Thymus (tissue), 14 donors: ENCODE measurements around the gene RTBDN. TPM values are rescaled to one million over a fixed set of nuclear protein-coding genes. Genes with fewer than 3 reads are reported as not detected.

ENCODE experiments used
- DNase-seq, 9 donors: peaks; one replicate each; pipeline ENCODE4 v3.0.0-alpha.2; 2013; ENCODE audit warnings: low spot score in 9 of 9, low read depth in 6 of 9, missing footprints in 1 of 9
- H3K27ac ChIP-seq, 2 donors: one replicate each; pipeline ENCODE4 v1.5.1; 2013; ENCODE audit warnings: control low read depth in 1 of 2, low read depth in 1 of 2, low read length in 1 of 2, mild to moderate bottlenecking in 1 of 2, moderate library complexity in 1 of 2
- H3K27me3 ChIP-seq, 2 donors: one replicate each; pipeline ENCODE4 v1.5.1; 2013; ENCODE audit warnings: low read length in 1 of 2; ENCODE audit not compliant: control insufficient read depth in 2 of 2, insufficient read depth in 1 of 2
- H3K36me3 ChIP-seq, 2 donors: one replicate each; pipeline ENCODE4 v1.5.1; 2013; ENCODE audit warnings: low read length in 1 of 2, mild to moderate bottlenecking in 1 of 2, moderate library complexity in 1 of 2; ENCODE audit not compliant: control insufficient read depth in 2 of 2, insufficient read depth in 2 of 2
- H3K4me1 ChIP-seq, 2 donors: one replicate each; pipeline ENCODE4 v1.5.1; 2013; ENCODE audit warnings: low read length in 2 of 2; ENCODE audit not compliant: control insufficient read depth in 2 of 2, insufficient read depth in 2 of 2
- H3K4me3 ChIP-seq, 2 donors: one replicate each; pipeline ENCODE4 v1.5.1; 2013; ENCODE audit warnings: low read length in 2 of 2, control low read depth in 1 of 2, mild to moderate bottlenecking in 1 of 2
- H3K9me3 ChIP-seq, 2 donors: one replicate each; pipeline ENCODE4 v1.5.1; 2013; ENCODE audit warnings: low read length in 1 of 2, mild to moderate bottlenecking in 1 of 2; ENCODE audit not compliant: control insufficient read depth in 2 of 2, insufficient read depth in 1 of 2
- WGBS: extraction: QIAGEN DNeasy Blood & Tissue Kit; methylation state at CpG from one replicate; pipeline ENCODE4 v1.1.7; 2013; 5-methylcytosine and 5-hydroxymethylcytosine counted together
- long read RNA-seq, 10 donors: transcript quantifications; one replicate each; lab custom pipeline, GENCODE V29; 2026
- polyA plus RNA-seq: library from polyadenylated mRNA; stranded (reverse); fragments of 200-250 nt; gene quantifications from one replicate; pipeline ENCODE4 v1.2.3, GENCODE V29; 2013
- total RNA-seq: library from RNA; stranded (reverse); fragments of 120-200 nt; gene quantifications from one replicate; pipeline ENCODE4 v1.2.4, GENCODE V29; 2013
- donor health status: healthy.

RTBDN gene
- total RNA-seq (1.7 TPM), polyA plus RNA-seq (1.6 TPM)
- long read RNA-seq, donor 1, partial matches to known transcripts = 0 of 1 reads
- long read RNA-seq, donor 1, other reads (novel, unspliced or antisense) = 0 of 1 reads
- long read RNA-seq, donor 2, partial matches to known transcripts = 0 of 2 reads
- long read RNA-seq, donor 2, other reads (novel, unspliced or antisense) = 0 of 2 reads
- long read RNA-seq, donor 3, partial matches to known transcripts = 0 of 1 reads
- long read RNA-seq, donor 3, other reads (novel, unspliced or antisense) = 0 of 1 reads
- long read RNA-seq, donor 4 = 0 reads
- long read RNA-seq, donor 5 = 0 reads
- long read RNA-seq, donor 6, partial matches to known transcripts = 0 of 1 reads
- long read RNA-seq, donor 6, other reads (novel, unspliced or antisense) = 0 of 1 reads
- long read RNA-seq, donor 7, partial matches to known transcripts = 0 of 1 reads
- long read RNA-seq, donor 7, other reads (novel, unspliced or antisense) = 0 of 1 reads
- long read RNA-seq, donor 8 = 0 reads
- long read RNA-seq, donor 9 = 0 reads
- long read RNA-seq, donor 10 = 0 reads

DNA sequence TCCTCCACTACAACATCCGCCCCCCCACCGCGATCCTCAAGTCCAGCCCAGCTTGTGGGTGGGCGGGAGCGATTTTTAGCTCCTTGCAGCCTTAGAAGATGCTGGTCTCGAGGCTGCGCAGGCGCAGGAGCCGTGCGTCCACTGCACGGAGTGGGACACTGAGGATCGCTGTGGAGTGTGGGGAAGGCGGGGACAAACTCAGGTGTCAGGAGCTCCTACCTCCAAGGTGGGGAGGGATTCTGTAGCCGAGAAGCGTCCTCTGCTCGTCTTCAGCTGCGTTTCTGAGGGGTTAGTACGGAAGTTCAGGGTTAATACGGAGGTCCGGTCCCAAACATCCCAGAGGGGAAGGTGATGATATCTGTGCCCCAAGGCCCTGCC, at the start of gene RTBDN:
TSS of gene RTBDN (minus strand) at position 14 of the 378 bp plus-strand sequence. CDS start 4,600 bp downstream, outside the sequence.
- peaks cover 2 to 18% of the 10 kb centered on the region in 2 donors for H3K4me1 ChIP-seq
- peak within 1 kb of the TSS in 1 of 2 donors; percentile 50 for H3K4me3 ChIP-seq
- DNase-seq = no peak
- H3K27me3 ChIP-seq = peaks cover 69 to 97% of the 10 kb centered on the region in 2 donors
- H3K27ac ChIP-seq = no peak within 1 kb of the TSS
- peaks cover 3 to 11% of the 10 kb centered on the region in 2 donors for H3K9me3 ChIP-seq
- H3K36me3 ChIP-seq = no peaks in the 10 kb centered on the region
- 12% methylated on average over 20 of the region's 20 CpGs for WGBS

DNA sequence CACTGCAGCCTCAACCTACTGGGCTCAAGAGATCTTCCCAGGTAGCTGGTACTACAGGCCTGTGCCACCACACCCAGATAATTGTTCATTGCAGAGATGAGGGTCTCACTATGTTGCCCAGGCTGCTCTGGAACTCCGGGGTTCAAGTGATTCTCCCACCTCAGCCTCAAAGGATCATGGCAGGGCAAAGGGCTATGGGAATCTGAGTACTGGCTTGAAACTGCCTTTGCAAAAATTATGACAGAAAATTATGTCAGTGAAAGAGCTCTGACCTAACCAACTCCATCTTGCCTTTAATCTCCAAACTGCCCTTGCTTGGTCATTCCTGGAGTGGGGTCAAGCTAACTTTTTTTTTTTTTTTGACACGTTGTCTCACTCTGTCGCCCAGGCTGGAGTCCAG, 48.2 kb upstream of the RTBDN start:
- H3K27me3 ChIP-seq = peaks cover 22 to 54% of the 10 kb centered on the region in 2 donors
- H3K4me1 ChIP-seq = peaks cover 12 to 27% of the 10 kb centered on the region in 2 donors
- H3K36me3 ChIP-seq = peaks cover 8 to 10% of the 10 kb centered on the region in 2 donors
- H3K4me3 ChIP-seq = no peak overlapping the region
- H3K9me3 ChIP-seq = peaks cover 3 to 38% of the 10 kb centered on the region in 2 donors
- no peak overlapping the region for H3K27ac ChIP-seq
- 96% methylated on average over 3 of the region's 3 CpGs for WGBS
- no peak for DNase-seq

DNA sequence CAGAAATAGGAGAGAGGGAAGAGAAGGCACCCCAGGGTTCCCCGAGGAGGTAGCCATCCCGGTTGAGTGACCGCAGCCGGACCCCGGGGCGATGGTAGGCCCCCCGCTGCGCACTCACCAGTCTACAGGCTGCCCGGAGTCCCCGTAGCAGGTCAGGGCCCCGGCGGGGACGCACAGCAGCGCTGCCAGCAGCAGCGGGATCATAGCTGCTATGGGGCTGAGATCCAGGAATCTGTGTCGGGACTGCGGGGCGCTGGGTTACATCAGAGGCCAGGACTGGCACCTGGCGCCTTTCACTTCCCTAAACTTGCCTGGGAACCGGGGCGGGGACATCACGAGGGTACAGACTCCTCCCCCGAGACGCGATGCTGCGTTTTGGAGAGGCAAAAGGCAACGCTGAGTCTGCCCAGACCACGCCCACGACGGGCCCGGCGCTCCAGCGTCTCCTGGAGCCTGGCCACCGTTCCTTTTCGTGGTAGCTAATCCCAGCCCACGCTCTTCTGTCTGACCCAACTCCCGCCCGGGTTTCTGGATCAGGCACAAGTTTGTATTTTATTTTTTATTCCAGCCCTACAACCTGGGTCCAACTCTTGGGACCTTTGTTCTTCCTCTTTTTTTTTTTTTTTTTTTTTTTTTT, 46.9 kb upstream of the RTBDN start, which contains the start of gene DNASE2:
TSS of gene DNASE2 (minus strand) at position 278 of the 637 bp plus-strand sequence. CDS start at position 204, 74 bp downstream.
- Histone ChIP-seq H3K27me3 (peaks cover 20 to 41% of the 10 kb centered on the region in 2 donors), H3K4me1 (peaks cover 12 to 27% of the 10 kb centered on the region in 2 donors), H3K36me3 (peaks cover 10 to 16% of the 10 kb centered on the region in 2 donors), H3K27ac (peak within 1 kb of the TSS; percentile 68 to 77), H3K4me3 (peak within 1 kb of the TSS; percentile 78 to 88), H3K9me3 (peaks cover 3 to 38% of the 10 kb centered on the region in 2 donors)
- under 1% methylated on average over 38 of the region's 38 CpGs for WGBS
- DNase-seq = peak; percentile 76 to 93 (median 84)

DNA sequence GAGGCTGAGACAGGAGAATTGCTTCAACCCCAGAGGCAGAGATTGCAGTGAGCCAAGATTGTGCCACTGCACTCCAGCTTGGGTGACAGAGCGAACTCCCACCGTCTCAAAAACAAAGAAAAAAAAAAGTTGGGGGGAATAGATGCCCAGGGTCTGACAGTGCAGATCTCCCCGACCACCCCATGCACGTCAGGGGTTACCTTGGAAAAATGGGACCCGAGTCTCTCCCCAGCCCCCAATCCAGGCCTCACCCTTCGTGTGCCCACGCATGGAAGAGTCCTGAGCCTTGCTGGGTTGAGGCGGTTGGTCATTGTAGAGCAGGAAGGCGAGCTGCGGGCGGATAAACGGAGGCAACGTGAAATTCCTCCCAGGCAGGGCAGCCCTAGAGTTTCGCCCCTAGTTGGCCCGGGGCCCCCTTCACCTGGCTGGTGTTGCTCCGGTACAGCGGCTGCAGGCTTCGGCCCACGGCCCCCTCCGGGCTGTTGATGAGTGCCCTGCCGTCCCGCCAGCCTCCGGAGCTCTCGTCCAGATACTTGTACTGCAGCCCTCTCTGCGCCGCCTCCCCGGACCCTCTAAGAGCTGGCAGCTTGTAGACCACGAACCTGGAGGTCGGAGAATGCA, 46.3 kb upstream of the RTBDN start:
- peaks cover 15 to 23% of the 10 kb centered on the region in 2 donors for H3K36me3 ChIP-seq
- H3K27me3 ChIP-seq = peaks cover 14 to 35% of the 10 kb centered on the region in 2 donors
- H3K4me3 ChIP-seq = peak overlapping the region; percentile 78 to 88
- H3K9me3 ChIP-seq = peaks cover 3 to 38% of the 10 kb centered on the region in 2 donors
- DNase-seq = no peak
- H3K4me1 ChIP-seq = peaks cover 12 to 27% of the 10 kb centered on the region in 2 donors
- WGBS = 25% methylated on average over 29 of the region's 29 CpGs
- H3K27ac ChIP-seq = peak overlapping the region; percentile 68 to 77

- H3K27me3 ChIP-seq = peaks cover 0 to 10% of the 10 kb centered on the region in 2 donors
- 97% methylated on average over 6 of the region's 6 CpGs for WGBS
- peaks cover 0 to 4% of the 10 kb centered on the region in 2 donors for H3K4me1 ChIP-seq
- no peak for DNase-seq
- no peak overlapping the region for H3K4me3 ChIP-seq
- H3K36me3 ChIP-seq = peaks cover 17 to 38% of the 10 kb centered on the region in 2 donors
- peaks cover 0 to 13% of the 10 kb centered on the region in 2 donors for H3K9me3 ChIP-seq
- H3K27ac ChIP-seq = no peak overlapping the region
Measured at GRCh38 chr19:12875086-12875485, 40.7 kb upstream of the RTBDN start.

- Histone ChIP-seq H3K27me3 (peaks cover 0 to 10% of the 10 kb centered on the region in 2 donors), H3K4me3 (no peak overlapping the region), H3K27ac (peak overlapping the region in 1 of 2 donors; percentile 31), H3K4me1 (peaks cover 0 to 4% of the 10 kb centered on the region in 2 donors), H3K9me3 (peaks cover 0 to 13% of the 10 kb centered on the region in 2 donors), H3K36me3 (peaks cover 17 to 38% of the 10 kb centered on the region in 2 donors)
- WGBS = 95% methylated on average over 86 of the region's 86 CpGs
- DNase-seq = no peak
Measured at GRCh38 chr19:12873891-12874745, 39.7 kb upstream of the RTBDN start.

- H3K36me3 ChIP-seq = peaks cover 13 to 32% of the 10 kb centered on the region in 2 donors
- peak overlapping the region; percentile 4 to 29 for H3K4me3 ChIP-seq
- H3K4me1 ChIP-seq = peaks cover 0 to 4% of the 10 kb centered on the region in 2 donors
- H3K9me3 ChIP-seq = peaks cover 0 to 13% of the 10 kb centered on the region in 2 donors
- H3K27ac ChIP-seq = peak overlapping the region in 1 of 2 donors; percentile 31
- whole genome bisulfite sequencing = 85% methylated on average over 70 of the region's 70 CpGs
- DNase-seq = peak in 2 of 9 donors; percentile 41 to 60
- H3K27me3 ChIP-seq = peaks cover 0 to 14% of the 10 kb centered on the region in 2 donors
Measured at GRCh38 chr19:12872941-12873890, 38.8 kb upstream of the RTBDN start.
